ENCODE measurements around the gene PLA1A. TPM values are rescaled to one million over a fixed set of nuclear protein-coding genes. Genes with fewer than 3 reads are reported as not detected.

PLA1A gene
- total and polyA plus RNA-seq, 10 of the 15 experiments (the other 5 are each of a cell fraction or from before 2014, with no cell fraction given) = 2.9 to 106 (median 4.8) TPM

DNA sequence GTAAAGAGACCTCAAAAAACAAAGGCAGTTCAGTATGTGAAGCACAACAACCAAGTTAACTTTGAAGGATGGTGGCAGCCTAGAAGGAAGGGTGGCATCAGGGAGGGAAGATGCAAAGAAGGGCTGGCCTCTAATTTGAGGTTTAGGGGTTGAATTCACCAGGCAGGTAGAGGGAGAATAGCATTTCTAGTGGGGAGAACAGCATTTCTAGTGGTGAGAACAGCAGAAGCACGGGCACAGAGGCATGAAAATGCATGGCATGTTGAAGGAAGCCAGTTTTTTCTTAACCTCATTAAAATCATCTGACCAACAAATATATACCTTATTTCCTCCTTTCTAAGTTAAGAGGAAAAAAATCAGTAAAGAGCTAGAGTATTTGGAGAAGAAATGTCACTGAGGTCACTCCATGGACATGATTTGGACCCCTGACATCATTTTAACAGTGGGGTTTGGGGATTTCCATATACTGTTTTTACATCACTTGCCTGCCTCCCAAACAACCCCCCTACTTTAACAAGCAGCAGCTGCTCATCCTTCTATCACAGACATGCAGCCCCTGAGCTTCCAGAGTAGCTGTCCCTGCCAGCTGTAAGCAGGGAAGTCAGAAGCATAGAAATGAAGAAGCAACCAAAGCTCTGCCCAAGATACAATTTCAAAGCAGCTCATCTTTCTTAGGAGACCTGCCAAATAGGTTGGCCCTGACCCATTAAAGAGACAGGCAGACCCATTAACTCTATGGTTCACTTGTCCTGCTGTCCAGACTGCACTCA is 65.1 kb downstream of the PLA1A start:
- H3K4me3 ChIP-seq = no peak overlapping the region
- FAIRE-seq (no peak), ATAC-seq (peak; percentile 45), DNase-seq (ENCODE audit: low read depth, low spot score) (no peak)
- SMC1A ChIA-PET (ENCODE audit: uncharacterized antibody, unreplicated experiment) = interaction anchor here (0.6 to 8.0 kb wide), 21 partner anchors 10 to 778 kb away, joined by 3 to 100 read pairs (median 6); partner anchors contain the start of genes CD80, COX17 and TMEM39A
- CTCF ChIA-PET = interaction anchor here (0.7 to 9.5 kb wide), 12 partner anchors 10 to 112 kb away, joined by 3 to 71 read pairs (median 4); partner anchors contain the start of genes COX17 and PLA1A
- H3K4me1 ChIP-seq (ENCODE audit: control insufficient read depth, insufficient read depth, low read length) = peaks cover 30% of the 10 kb centered on the region
- peaks cover 0 to 7% of the 10 kb centered on the region in 2 experiments; a peak in 1 of 4 replicates for H3K36me3 ChIP-seq (ENCODE audit: control insufficient read depth in 2 of 2, insufficient read depth in 2 of 2, low read length in 1 of 2)
- no TSS peak for BruUV-seq (replicated peaks)
- intact Hi-C loops (cut with micrococcal nuclease; ENCODE audit: unreplicated experiment) = loop anchor here (2.0 kb wide), 1 partner anchor 24 kb away; no protein-coding TSS in a partner anchor
- no peaks in the 10 kb centered on the region for H3K27me3 ChIP-seq (replicated peaks in 1 of 2; ENCODE audit: control insufficient read depth in 2 of 2, insufficient read depth in 2 of 2, low read length in 1 of 2)
- RAD21 ChIA-PET (ENCODE audit: unreplicated experiment) = interaction anchor here (0.5 to 5.4 kb wide), 18 partner anchors 9 to 310 kb away, joined by 3 to 52 read pairs (median 4); partner anchors contain the start of gene COX17
- no peaks in the 10 kb centered on the region for H4K20me1 ChIP-seq (ENCODE audit: control insufficient read depth, insufficient read depth)
- no peak overlapping the region for H3K4me2 ChIP-seq (ENCODE audit: control insufficient read depth, insufficient read depth)
- in situ Hi-C loops (cut with MboI) = no loop called here
- peak overlapping the region; percentile 38 for H3K27ac ChIP-seq (ENCODE audit: control insufficient read depth, insufficient read depth)
- H3K9ac ChIP-seq (ENCODE audit: control insufficient read depth, insufficient read depth, low read length) = no peak overlapping the region
- H3K79me2 ChIP-seq (ENCODE audit: control insufficient read depth, insufficient read depth, low read length) = no peaks in the 10 kb centered on the region
- no peak overlapping the region for H2AFZ ChIP-seq (ENCODE audit: control insufficient read depth, low read depth, low read length)
- POLR2A ChIA-PET = interaction anchor here (0.7 to 4.3 kb wide), 9 partner anchors 10 to 164 kb away, joined by 3 to 25 read pairs (median 5); partner anchors contain the start of genes COX17 and TIMMDC1
- no peaks in the 10 kb centered on the region; the same call in 2 of the 3 replicates for H3K9me3 ChIP-seq (replicated peaks; ENCODE audit: control insufficient read depth, insufficient read depth, low read length)
- 26% methylated on average over 1 of the region's 1 CpG for WGBS (ENCODE audit: insufficient coverage, insufficient replicate concordance, low lambda C conversion rate, missing lambda C conversion rate)
- no peak for TF ChIP-seq RAD51 (IDR thresholded peaks at IDR 0.05)
- TF ChIP-seq TARDBP (IDR thresholded peaks at IDR 0.05; ENCODE audit: borderline replicate concordance) = no peak
- no peak for TF ChIP-seq TBL1XR1 (IDR thresholded peaks at IDR 0.05; ENCODE audit: low read depth, low read length)
- TF ChIP-seq EGR1 (IDR thresholded peaks at IDR 0.05; ENCODE audit: borderline replicate concordance in 1 of 2, low read depth in 2 of 2, low read length in 2 of 2) = no peak
- no peak for TF ChIP-seq SP1 (IDR thresholded peaks at IDR 0.05; ENCODE audit: low read depth, low read length)
- no peak for TF ChIP-seq EED (IDR thresholded peaks at IDR 0.05; ENCODE audit: low read depth)
- TF ChIP-seq STAT3 (IDR thresholded peaks at IDR 0.05; ENCODE audit: low read depth, low read length) = no peak
- TF ChIP-seq, protein P1, sequence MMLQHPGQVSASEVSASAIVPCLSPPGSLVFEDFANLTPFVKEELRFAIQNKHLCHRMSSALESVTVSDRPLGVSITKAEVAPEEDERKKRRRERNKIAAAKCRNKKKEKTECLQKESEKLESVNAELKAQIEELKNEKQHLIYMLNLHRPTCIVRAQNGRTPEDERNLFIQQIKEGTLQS (IDR thresholded peaks at IDR 0.05; ENCODE audit: borderline replicate concordance, extremely low read depth, low read depth, low read length) = no peak
- TF ChIP-seq HCFC1 (IDR thresholded peaks at IDR 0.05; ENCODE audit: low read length) = no peak
- TF ChIP-seq ZBTB11 (CRISPR knock-in tag; IDR thresholded peaks at IDR 0.05) = no peak
- TF ChIP-seq EP300 (IDR thresholded peaks at IDR 0.05; ENCODE audit: borderline replicate concordance in 1 of 2, control insufficient read depth in 1 of 2, low read depth in 2 of 2, low read length in 2 of 2) = no peak
- TF ChIP-seq IKZF2 (IDR thresholded peaks at IDR 0.05) = 0 out of 4 replicates have a peak, but pooled peaks of 1 of the 2 experiments have one; percentile 12
- TF ChIP-seq BACH1 (IDR thresholded peaks at IDR 0.05; ENCODE audit: borderline replicate concordance) = no peak
- no peak for TF ChIP-seq NBN (IDR thresholded peaks at IDR 0.05)
- TF ChIP-seq, protein P2, sequence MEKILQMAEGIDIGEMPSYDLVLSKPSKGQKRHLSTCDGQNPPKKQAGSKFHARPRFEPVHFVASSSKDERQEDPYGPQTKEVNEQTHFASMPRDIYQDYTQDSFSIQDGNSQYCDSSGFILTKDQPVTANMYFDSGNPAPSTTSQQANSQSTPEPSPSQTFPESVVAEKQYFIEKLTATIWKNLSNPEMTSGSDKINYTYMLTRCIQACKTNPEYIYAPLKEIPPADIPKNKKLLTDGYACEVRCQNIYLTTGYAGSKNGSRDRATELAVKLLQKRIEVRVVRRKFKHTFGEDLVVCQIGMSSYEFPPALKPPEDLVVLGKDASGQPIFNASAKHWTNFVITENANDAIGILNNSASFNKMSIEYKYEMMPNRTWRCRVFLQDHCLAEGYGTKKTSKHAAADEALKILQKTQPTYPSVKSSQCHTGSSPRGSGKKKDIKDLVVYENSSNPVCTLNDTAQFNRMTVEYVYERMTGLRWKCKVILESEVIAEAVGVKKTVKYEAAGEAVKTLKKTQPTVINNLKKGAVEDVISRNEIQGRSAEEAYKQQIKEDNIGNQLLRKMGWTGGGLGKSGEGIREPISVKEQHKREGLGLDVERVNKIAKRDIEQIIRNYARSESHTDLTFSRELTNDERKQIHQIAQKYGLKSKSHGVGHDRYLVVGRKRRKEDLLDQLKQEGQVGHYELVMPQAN (conservative IDR thresholded peaks at IDR 0.05) = no peak
- no peak for TF ChIP-seq SREBF1 (IDR thresholded peaks at IDR 0.05; ENCODE audit: low read length)
- TF ChIP-seq RELA (IDR thresholded peaks at IDR 0.05; ENCODE audit: borderline replicate concordance, partially characterized antibody) = no peak
- 0 out of 2 replicates have a peak, but pooled peaks have one; percentile 28 for TF ChIP-seq IKZF1 (conservative IDR thresholded peaks at IDR 0.05)

Measured in GM12878 (cell line).